Spleen (tissue), 7 donors: ENCODE results near the gene HNRNPM.
A peak's percentile ranks its signal among the peaks of the same experiment; 100 is the strongest.

ENCODE experiments used
- CTCF ChIP-seq, 11 experiments: fragments of 200-600 bp in 7 of 11; fragments of 450-650 bp in 4 of 11; sonication (generic) in 4 of 11; IDR thresholded peaks in 8 of 11; conservative IDR thresholded peaks in 3 of 11; 1 replicate in 7 of 11; 2 replicates in 4 of 11; pipeline versions ENCODE4 v1.4.0 to v1.8.0; 2016 to 2021; ENCODE audit warnings: antibody characterized with exemption in 11 of 11, inconsistent platforms in 4 of 11, mild to moderate bottlenecking in 1 of 11
- POLR2A ChIP-seq, 3 donors: fragments of 450-650 bp; IDR thresholded peaks; one replicate each; pipeline ENCODE4 v1.5.1; 2017; ENCODE audit warnings: antibody characterized with exemption in 3 of 3, mild to moderate bottlenecking in 1 of 3
- POLR2AphosphoS5 ChIP-seq, 3 donors: sonication (generic); formaldehyde crosslinking; IDR thresholded peaks; one replicate each; pipeline ENCODE4 v1.5.1; 2017; ENCODE audit warnings: antibody characterized with exemption in 3 of 3
- donor health status: DM: no; HTN: no; CAD: no; lungs with moderate emphysema.
- donor health status: DM: no; HTN: no; CAD: no.
- donor health status: DM: no; HTN: no; CAD: no.

GRCh38 chr19:8458380-8458779, 13.6 kb downstream of the HNRNPM start:
- TF ChIP-seq CTCF (IDR thresholded peaks at IDR 0.05 in 8 of 11, conservative IDR thresholded peaks at IDR 0.05 in 3 of 11): no peak
- TF ChIP-seq POLR2A (IDR thresholded peaks at IDR 0.05): no peak
- TF ChIP-seq POLR2AphosphoS5 (IDR thresholded peaks at IDR 0.05): peak in 1 of 3 donors; percentile 25
